ENCODE results near the gene DHX15.

The DHX15 gene

DNA sequence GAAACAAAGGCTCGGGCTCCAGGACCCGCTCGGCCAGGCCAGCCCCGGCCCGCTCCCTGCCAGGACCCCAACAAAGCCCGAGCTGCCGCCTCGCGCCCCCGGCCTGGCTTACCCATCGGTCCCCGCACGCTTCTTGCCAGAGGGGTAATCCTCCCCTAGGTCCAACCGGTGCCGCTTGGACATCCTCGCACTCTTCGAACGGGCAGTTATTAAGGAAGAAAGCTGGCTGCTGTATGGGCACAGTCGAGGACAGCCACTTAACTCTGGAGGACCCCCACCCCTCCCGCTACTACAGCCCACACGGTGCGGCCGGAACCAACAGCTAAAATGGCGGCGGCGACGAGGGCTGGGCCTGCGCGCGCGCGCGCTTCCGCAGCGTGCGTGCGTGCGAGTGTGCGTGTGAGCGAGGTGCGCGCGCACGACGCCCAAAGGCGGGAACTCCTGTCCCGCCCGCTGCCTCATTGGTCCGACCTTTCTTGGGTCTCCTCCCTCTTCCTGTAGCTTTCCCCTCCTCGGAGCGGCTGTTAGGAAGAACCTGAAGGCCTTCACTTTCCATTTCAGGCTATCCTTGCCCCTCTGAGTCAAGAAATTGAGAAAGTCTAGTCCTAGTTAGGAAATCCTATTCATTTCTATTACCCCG is at the start of gene DHX15:
Gene DHX15 (minus strand): TSS at position 344 of the 640 bp plus-strand sequence. CDS start 161 bp downstream, at position 183.
- Histone ChIP-seq H3F3A (ENCODE audit: low read depth) (no peaks in the 10 kb centered on the region), H4K20me1 (ENCODE audit: insufficient read depth, low read length, poor library complexity, severe bottlenecking) (peaks cover 48% of the 10 kb centered on the region), H3K9ac (ENCODE audit: low read depth, low read length, poor library complexity, severe bottlenecking) (peak within 1 kb of the TSS; percentile 99), H3K9me3 (ENCODE audit: insufficient read depth, low read depth, low read length) (no peaks in the 10 kb centered on the region), H3K27me3 (ENCODE audit: insufficient read depth, low read length, poor library complexity, severe bottlenecking) (peaks cover 7% of the 10 kb centered on the region), H3K4me3 (ENCODE audit: low read length, poor library complexity, severe bottlenecking) (peak within 1 kb of the TSS; percentile 88), H3K4me2 (ENCODE audit: low read depth, low read length, poor library complexity, severe bottlenecking) (peak within 1 kb of the TSS; percentile 95), H3K79me2 (ENCODE audit: insufficient read depth, low read length) (peaks cover 51% of the 10 kb centered on the region), H3K9me2 (replicated peaks; ENCODE audit: low read depth, low read length) (no peaks in the 10 kb centered on the region), H2AFZ (ENCODE audit: low read length) (peak within 1 kb of the TSS; percentile 83), H3K4me1 (ENCODE audit: insufficient read depth, low read length, poor library complexity, severe bottlenecking) (peaks cover 16% of the 10 kb centered on the region), H3K36me3 (ENCODE audit: insufficient read depth, low read length) (no peaks in the 10 kb centered on the region)
- TF ChIP-seq, protein P1, sequence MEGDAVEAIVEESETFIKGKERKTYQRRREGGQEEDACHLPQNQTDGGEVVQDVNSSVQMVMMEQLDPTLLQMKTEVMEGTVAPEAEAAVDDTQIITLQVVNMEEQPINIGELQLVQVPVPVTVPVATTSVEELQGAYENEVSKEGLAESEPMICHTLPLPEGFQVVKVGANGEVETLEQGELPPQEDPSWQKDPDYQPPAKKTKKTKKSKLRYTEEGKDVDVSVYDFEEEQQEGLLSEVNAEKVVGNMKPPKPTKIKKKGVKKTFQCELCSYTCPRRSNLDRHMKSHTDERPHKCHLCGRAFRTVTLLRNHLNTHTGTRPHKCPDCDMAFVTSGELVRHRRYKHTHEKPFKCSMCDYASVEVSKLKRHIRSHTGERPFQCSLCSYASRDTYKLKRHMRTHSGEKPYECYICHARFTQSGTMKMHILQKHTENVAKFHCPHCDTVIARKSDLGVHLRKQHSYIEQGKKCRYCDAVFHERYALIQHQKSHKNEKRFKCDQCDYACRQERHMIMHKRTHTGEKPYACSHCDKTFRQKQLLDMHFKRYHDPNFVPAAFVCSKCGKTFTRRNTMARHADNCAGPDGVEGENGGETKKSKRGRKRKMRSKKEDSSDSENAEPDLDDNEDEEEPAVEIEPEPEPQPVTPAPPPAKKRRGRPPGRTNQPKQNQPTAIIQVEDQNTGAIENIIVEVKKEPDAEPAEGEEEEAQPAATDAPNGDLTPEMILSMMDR (conservative IDR thresholded peaks at IDR 0.05; ENCODE audit: low read length), result no peak
- TF ChIP-seq EZH2phosphoT487 (IDR thresholded peaks at IDR 0.05; ENCODE audit: borderline replicate concordance), result no peak

DNA sequence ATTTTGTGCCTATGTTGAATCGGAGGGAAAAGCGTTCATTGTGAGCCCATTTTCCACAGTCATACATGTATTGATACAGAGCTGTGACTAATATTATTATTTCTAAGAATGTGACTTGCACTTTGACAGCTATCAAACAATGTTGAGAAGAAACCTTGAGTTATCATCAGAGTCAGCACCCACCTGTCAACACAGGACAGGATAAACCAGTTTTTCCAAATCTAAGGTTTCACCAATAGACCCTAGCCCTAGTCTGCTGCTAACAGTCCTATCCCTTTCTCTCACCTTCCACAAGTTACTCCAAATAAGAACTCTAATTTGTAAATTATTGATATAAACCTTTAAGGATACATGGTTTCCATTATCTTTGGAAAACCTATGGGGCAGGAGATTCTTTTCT is 47.7 kb upstream of the DHX15 start:
- Histone ChIP-seq H3K4me1 (ENCODE audit: insufficient read depth, low read length, poor library complexity, severe bottlenecking) (no peaks in the 10 kb centered on the region), H3K4me3 (ENCODE audit: low read length, poor library complexity, severe bottlenecking) (no peak overlapping the region), H3K4me2 (ENCODE audit: low read depth, low read length, poor library complexity, severe bottlenecking) (no peak overlapping the region), H3K9me2 (replicated peaks; ENCODE audit: low read depth, low read length) (no peaks in the 10 kb centered on the region), H3K27me3 (ENCODE audit: insufficient read depth, low read length, poor library complexity, severe bottlenecking) (no peaks in the 10 kb centered on the region), H4K20me1 (ENCODE audit: insufficient read depth, low read length, poor library complexity, severe bottlenecking) (no peaks in the 10 kb centered on the region), H3F3A (ENCODE audit: low read depth) (no peaks in the 10 kb centered on the region), H3K9me3 (ENCODE audit: insufficient read depth, low read depth, low read length) (no peaks in the 10 kb centered on the region), H2AFZ (ENCODE audit: low read length) (no peak overlapping the region), H3K9ac (ENCODE audit: low read depth, low read length, poor library complexity, severe bottlenecking) (no peak overlapping the region), H3K79me2 (ENCODE audit: insufficient read depth, low read length) (no peaks in the 10 kb centered on the region), H3K36me3 (ENCODE audit: insufficient read depth, low read length) (no peaks in the 10 kb centered on the region)
- TF ChIP-seq, protein P1 (conservative IDR thresholded peaks at IDR 0.05; ENCODE audit: low read length), result no peak
- TF ChIP-seq EZH2phosphoT487 (IDR thresholded peaks at IDR 0.05; ENCODE audit: borderline replicate concordance), result no peak

DNA sequence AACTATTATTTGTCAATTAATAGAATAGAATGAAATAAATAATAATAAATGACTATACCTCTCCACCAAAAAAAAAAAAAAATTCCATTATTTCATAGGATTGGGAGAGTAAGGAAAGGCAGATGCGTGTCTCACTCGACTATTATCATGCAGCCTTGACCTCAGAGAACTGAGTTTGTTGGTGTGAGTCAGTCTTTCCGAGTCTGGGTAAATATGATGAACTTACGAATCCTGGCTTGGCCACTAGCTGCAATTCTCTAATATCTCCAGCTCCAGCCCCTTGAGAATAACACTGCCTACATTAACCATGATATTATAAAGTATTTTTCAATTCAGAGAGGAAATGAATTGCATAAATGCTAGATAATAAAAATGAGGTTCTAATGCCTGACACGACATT is 46.6 kb upstream of the DHX15 start:
- TF ChIP-seq, protein P1 (conservative IDR thresholded peaks at IDR 0.05; ENCODE audit: low read length), result no peak
- TF ChIP-seq EZH2phosphoT487 (IDR thresholded peaks at IDR 0.05; ENCODE audit: borderline replicate concordance), result no peak
- no peaks in the 10 kb centered on the region for H3F3A ChIP-seq (ENCODE audit: low read depth)
- H3K79me2 ChIP-seq (ENCODE audit: insufficient read depth, low read length), result no peaks in the 10 kb centered on the region
- H3K36me3 ChIP-seq (ENCODE audit: insufficient read depth, low read length), result no peaks in the 10 kb centered on the region
- H3K4me3 ChIP-seq (ENCODE audit: low read length, poor library complexity, severe bottlenecking), result no peak overlapping the region
- no peaks in the 10 kb centered on the region for H3K27me3 ChIP-seq (ENCODE audit: insufficient read depth, low read length, poor library complexity, severe bottlenecking)
- H3K4me1 ChIP-seq (ENCODE audit: insufficient read depth, low read length, poor library complexity, severe bottlenecking), result no peaks in the 10 kb centered on the region
- no peaks in the 10 kb centered on the region for H3K9me3 ChIP-seq (ENCODE audit: insufficient read depth, low read depth, low read length)
- H3K9ac ChIP-seq (ENCODE audit: low read depth, low read length, poor library complexity, severe bottlenecking), result no peak overlapping the region
- no peak overlapping the region for H2AFZ ChIP-seq (ENCODE audit: low read length)
- no peak overlapping the region for H3K4me2 ChIP-seq (ENCODE audit: low read depth, low read length, poor library complexity, severe bottlenecking)
- no peaks in the 10 kb centered on the region for H3K9me2 ChIP-seq (replicated peaks; ENCODE audit: low read depth, low read length)
- no peaks in the 10 kb centered on the region for H4K20me1 ChIP-seq (ENCODE audit: insufficient read depth, low read length, poor library complexity, severe bottlenecking)

Data from Loucy (cell line).